ENCODE measurements around the gene DGCR8.

DGCR8 gene

GRCh38 chr22:20105456-20106204 lies 25.6 kb downstream of the DGCR8 start:
- Histone ChIP-seq H3K36me3 (ENCODE audit: insufficient read depth, low read length) (peaks cover 96% of the 10 kb centered on the region), H2AFZ (ENCODE audit: low read depth, low read length) (no peak overlapping the region), H3K4me3 (ENCODE audit: low read depth in 1 of 2, low read length in 2 of 2) (no peak overlapping the region), H3K4me2 (ENCODE audit: insufficient read depth, low read length) (no peak overlapping the region), H3K9me3 (ENCODE audit: insufficient read depth, low read length, severe bottlenecking) (no peaks in the 10 kb centered on the region), H3K27me3 (ENCODE audit: insufficient read depth, low read length, poor library complexity) (no peaks in the 10 kb centered on the region), H3K9ac (ENCODE audit: low read depth, low read length) (no peak overlapping the region), H4K20me1 (ENCODE audit: insufficient read depth, low read length) (peaks cover 84% of the 10 kb centered on the region), H3K79me2 (ENCODE audit: insufficient read depth, low read length) (peaks cover 67% of the 10 kb centered on the region), H3K27ac (ENCODE audit: low read length) (no peak overlapping the region), H3K4me1 (ENCODE audit: insufficient read depth, low read length) (0 out of 2 replicates have a peak, but pooled peaks cover 10% of the 10 kb centered on the region)
- DNase-seq, result no peak
- no peak for TF ChIP-seq EZH2 (IDR thresholded peaks at IDR 0.05; ENCODE audit: borderline replicate concordance, low read depth, low read length, severe bottlenecking)
- no peak for TF ChIP-seq CTCF (IDR thresholded peaks at IDR 0.05; ENCODE audit: borderline replicate concordance, extremely low read depth, low read length, poor library complexity, severe bottlenecking)
- no peak for ATAC-seq (ENCODE audit: insufficient read depth, low read depth)

- H4K20me1 ChIP-seq (ENCODE audit: insufficient read depth, low read length), result peaks cover 88% of the 10 kb centered on the region
Observed at GRCh38 chr22:20106205-20106848, 26.3 kb downstream of the DGCR8 start.

GRCh38 chr22:20106849-20107237 lies 26.8 kb downstream of the DGCR8 start:
- no peak overlapping the region for H2AFZ ChIP-seq (ENCODE audit: low read depth, low read length)
- H3K9me3 ChIP-seq (ENCODE audit: insufficient read depth, low read length, severe bottlenecking), result no peaks in the 10 kb centered on the region
- H3K36me3 ChIP-seq (ENCODE audit: insufficient read depth, low read length), result peaks cover 95% of the 10 kb centered on the region
- DNase-seq, result no peak
- no peak overlapping the region for H3K4me3 ChIP-seq (ENCODE audit: low read depth in 1 of 2, low read length in 2 of 2)
- no peak for TF ChIP-seq CTCF (IDR thresholded peaks at IDR 0.05; ENCODE audit: borderline replicate concordance, extremely low read depth, low read length, poor library complexity, severe bottlenecking)
- TF ChIP-seq EZH2 (IDR thresholded peaks at IDR 0.05; ENCODE audit: borderline replicate concordance, low read depth, low read length, severe bottlenecking), result no peak
- peaks cover 87% of the 10 kb centered on the region for H4K20me1 ChIP-seq (ENCODE audit: insufficient read depth, low read length)
- peaks cover 8% of the 10 kb centered on the region for H3K4me1 ChIP-seq (ENCODE audit: insufficient read depth, low read length)
- no peak overlapping the region for H3K9ac ChIP-seq (ENCODE audit: low read depth, low read length)
- H3K27me3 ChIP-seq (ENCODE audit: insufficient read depth, low read length, poor library complexity), result no peaks in the 10 kb centered on the region
- H3K4me2 ChIP-seq (ENCODE audit: insufficient read depth, low read length), result no peak overlapping the region
- H3K79me2 ChIP-seq (ENCODE audit: insufficient read depth, low read length), result peaks cover 56% of the 10 kb centered on the region
- ATAC-seq (ENCODE audit: insufficient read depth, low read depth), result no peak
- no peak overlapping the region for H3K27ac ChIP-seq (ENCODE audit: low read length)

More at GRCh38 chr22:20106205-20106848, 26.3 kb downstream of the DGCR8 start:
- TF ChIP-seq CTCF (IDR thresholded peaks at IDR 0.05; ENCODE audit: borderline replicate concordance, extremely low read depth, low read length, poor library complexity, severe bottlenecking), result no peak
- TF ChIP-seq EZH2 (IDR thresholded peaks at IDR 0.05; ENCODE audit: borderline replicate concordance, low read depth, low read length, severe bottlenecking), result no peak
- Histone ChIP-seq H3K4me3 (ENCODE audit: low read depth in 1 of 2, low read length in 2 of 2) (no peak overlapping the region), H3K27ac (ENCODE audit: low read length) (no peak overlapping the region), H3K9ac (ENCODE audit: low read depth, low read length) (no peak overlapping the region), H3K27me3 (ENCODE audit: insufficient read depth, low read length, poor library complexity) (no peaks in the 10 kb centered on the region), H3K4me2 (ENCODE audit: insufficient read depth, low read length) (no peak overlapping the region), H3K9me3 (ENCODE audit: insufficient read depth, low read length, severe bottlenecking) (no peaks in the 10 kb centered on the region), H3K79me2 (ENCODE audit: insufficient read depth, low read length) (peaks cover 61% of the 10 kb centered on the region), H3K4me1 (ENCODE audit: insufficient read depth, low read length) (peaks cover 5% of the 10 kb centered on the region; the same call in 1 of the 2 replicates), H2AFZ (ENCODE audit: low read depth, low read length) (no peak overlapping the region), H3K36me3 (ENCODE audit: insufficient read depth, low read length) (peaks cover 97% of the 10 kb centered on the region)
- DNase-seq, result no peak
- ATAC-seq (ENCODE audit: insufficient read depth, low read depth), result no peak
